Measurements from ENCODE around the gene IL36RN.

Gene IL36RN

DNA sequence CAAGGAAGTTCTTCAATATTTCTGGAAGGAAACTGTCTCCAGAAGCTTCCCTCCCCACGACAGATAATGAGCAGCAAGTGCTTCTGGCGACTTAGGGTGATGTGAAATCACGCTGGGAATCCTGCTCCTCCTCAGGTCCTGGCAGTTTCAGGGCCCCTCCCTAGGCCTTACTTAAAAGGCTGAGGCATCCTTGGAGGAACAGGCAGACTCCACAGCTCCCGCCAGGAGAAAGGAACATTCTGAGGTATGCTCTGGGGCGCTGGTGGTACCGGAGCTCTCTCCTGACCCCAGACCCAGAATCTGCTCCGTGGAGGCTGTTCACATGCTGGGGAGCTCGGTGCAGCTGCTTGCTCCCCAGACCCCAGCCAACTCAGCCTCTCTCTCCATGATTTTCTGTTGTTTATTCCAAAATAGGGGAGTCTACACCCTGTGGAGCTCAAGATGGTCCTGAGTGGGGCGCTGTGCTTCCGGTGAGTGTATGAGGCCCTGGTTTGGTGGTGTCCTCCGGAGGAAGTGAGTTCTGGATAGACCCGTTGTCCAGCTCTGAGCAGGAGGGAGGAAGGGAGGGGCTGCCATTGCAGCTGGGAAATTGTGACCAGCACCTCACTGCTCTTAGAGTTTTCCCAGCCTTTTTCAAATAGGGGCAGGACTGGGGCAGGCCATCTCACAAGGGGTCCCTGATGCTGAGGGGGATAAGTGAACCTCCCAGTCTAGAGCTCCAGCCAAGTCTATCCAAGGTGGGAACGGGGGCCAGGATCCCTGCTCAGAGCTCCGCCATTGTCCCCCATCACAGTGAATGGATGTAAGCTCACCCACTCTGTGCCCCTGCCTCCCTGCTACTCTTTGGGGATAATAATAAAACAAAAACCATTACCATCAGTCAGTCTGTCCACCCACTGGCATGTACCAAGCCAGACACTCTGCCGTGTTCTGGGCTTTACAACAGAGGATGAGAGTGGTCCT lies at the start of gene IL36RN:
Gene IL36RN (plus strand): TSS at position 201 of the 963 bp plus-strand sequence. CDS start 241 bp downstream, at position 442.
- DNase-seq = no peak

- no peak for DNase-seq
These were observed 49.4 kb upstream of the IL36RN start for GRCh38 chr2:113009622-113010021.

DNA sequence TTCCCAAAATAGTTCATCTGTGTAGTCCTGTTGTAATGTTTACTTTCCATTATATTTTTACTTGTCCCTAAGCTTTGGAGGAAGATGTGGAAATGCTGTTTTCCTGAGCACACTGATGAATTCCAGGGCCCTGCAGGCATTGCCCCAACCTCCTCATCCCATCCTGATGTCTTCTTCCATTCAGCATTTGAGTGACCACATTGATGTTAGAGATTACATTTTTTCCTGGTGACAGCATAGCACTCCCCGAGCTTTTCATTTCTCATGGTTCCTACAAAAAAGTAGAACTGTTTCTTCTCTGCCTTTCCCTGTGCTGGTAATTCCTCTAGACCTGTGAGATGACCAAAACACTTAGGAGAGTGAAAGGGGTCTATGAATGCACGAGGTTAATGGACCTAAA lies 48.9 kb upstream of the IL36RN start:
- DNase-seq = no peak

DNA sequence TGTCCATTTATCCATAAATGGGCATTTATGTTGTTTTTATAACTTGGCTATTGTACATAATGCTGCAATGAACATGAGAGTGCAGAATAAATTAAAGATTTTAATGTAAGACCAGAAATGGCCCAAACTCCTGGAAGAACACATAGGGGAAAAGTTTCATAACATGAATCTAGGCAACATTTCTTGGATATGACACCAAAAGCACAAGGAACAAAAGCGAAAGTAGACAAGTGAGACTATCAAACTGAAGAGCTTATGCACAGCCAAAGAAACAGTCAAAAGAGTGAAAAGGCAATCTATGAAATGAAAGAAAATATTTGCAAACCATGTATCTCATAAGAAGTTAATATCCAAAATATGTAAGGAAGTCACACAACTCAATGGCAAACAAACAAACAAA lies 47.9 kb upstream of the IL36RN start:
- DNase-seq = no peak

- no peak for DNase-seq
These were observed 46.3 kb upstream of the IL36RN start for GRCh38 chr2:113012436-113013335.

- DNase-seq = no peak
These were observed 45.7 kb upstream of the IL36RN start for GRCh38 chr2:113013336-113013661.

GRCh38 chr2:113014067-113014466 lies 44.9 kb upstream of the IL36RN start:
- no peak for DNase-seq

- DNase-seq = no peak
These were observed 44.0 kb upstream of the IL36RN start for GRCh38 chr2:113015042-113015441.

DNA sequence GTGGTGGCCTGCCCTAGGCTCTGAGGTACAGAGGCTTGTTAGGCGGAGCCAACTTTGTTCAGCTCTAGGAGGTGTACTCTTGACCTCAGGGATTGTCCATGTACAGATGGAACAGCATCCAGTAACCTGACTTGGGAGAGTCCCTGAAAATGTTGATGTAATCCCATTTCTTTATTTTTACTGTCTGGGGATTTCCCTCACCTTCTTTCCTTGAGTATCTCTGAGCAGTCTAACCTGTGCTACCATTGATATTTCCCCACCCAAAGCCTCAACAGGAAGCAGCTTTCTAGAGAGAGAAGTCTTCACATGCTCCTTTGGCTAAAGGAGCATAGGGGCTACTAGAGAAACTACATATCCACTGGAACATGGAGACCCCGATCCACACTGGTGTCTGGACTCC lies 43.3 kb upstream of the IL36RN start:
- DNase-seq = no peak

DNA sequence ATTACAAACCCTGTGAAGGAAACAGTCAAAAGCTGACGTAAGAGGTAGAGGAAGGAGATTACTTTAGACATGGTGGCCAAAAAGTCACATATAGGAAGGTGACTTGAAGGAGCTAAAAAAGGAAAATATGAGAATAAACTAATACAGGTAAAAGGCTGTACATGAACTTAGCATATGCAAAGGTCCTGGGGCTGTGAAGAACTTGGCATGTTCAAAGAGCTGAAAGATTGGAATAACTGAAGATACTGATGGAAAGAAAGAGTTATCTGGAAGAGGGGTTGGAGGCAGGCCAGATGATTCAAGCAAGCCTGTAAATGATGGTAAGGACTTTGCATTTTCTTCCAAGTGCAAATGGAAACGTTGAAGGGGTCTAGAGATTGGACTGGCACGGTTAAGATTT lies 40.5 kb upstream of the IL36RN start:
- no peak for DNase-seq

DNA sequence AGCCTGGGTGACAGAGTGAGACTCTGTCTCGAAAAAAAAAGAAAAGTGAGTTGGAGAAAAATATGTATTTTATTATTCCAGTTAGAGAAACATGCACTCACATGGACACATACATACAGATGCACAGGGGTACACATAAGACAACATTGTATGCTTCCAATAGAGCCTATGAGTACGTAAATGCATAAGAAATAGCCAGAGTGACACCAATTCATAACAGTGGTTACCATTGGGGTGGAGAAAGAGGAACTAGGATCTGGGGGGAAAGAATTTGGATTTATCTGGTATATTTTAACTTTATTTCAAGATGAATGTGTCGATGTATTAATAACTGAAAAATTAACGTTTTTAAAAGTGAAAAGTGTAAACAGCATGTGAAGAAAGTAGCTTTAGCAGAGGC lies 37.7 kb upstream of the IL36RN start:
- DNase-seq = no peak

- DNase-seq = no peak
These were observed 34.2 kb upstream of the IL36RN start for GRCh38 chr2:113024764-113025163.

DNA sequence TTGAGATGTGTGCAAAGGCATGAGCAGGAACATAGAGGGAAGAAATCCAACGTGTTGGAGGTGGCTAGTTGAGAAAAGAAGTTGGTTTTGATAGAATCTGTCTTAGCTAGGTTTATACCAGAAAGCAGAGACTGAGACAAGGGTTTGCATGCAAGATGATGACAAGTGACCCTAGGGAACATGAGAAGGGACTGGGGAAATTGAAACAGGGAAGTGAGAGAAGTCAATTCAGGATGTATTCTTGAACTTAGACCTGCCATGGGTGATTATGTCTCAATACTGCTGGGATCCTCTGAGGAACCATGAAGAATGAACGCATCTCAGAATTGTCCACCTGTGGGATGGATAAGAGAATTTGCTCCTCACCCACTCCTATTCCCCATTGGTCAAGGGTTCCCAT lies 33.3 kb upstream of the IL36RN start:
- no peak for DNase-seq

- no peak for DNase-seq
These were observed 31.3 kb upstream of the IL36RN start for GRCh38 chr2:113027691-113028090.

GRCh38 chr2:113028112-113028511 lies 30.9 kb upstream of the IL36RN start:
- no peak for DNase-seq

- DNase-seq = no peak
These were observed 26.3 kb upstream of the IL36RN start for GRCh38 chr2:113032737-113033136.

- DNase-seq = no peak
These were observed 25.0 kb upstream of the IL36RN start for GRCh38 chr2:113034016-113034415.

DNA sequence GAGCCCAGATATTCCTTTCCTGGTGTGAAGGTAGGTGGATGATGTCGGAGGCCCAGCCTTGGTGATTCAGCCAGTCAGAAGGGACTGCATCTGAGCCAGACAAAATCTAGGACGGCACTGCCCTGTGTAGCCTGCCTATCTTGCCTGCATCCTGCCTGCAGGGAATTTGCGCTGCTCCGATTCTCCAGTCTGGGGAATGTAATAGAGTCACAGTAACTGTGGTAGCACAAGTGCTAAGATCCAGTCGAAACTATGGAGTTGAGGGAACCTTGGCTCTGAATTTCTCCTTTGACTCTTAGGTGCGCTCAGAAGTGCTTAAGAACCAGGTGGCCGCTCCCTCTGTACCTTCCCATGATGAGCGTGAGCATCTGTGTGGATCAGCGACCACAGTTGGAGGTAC lies 22.2 kb upstream of the IL36RN start:
- no peak for DNase-seq

- no peak for DNase-seq
These were observed 20.7 kb upstream of the IL36RN start for GRCh38 chr2:113038291-113038690.

DNA sequence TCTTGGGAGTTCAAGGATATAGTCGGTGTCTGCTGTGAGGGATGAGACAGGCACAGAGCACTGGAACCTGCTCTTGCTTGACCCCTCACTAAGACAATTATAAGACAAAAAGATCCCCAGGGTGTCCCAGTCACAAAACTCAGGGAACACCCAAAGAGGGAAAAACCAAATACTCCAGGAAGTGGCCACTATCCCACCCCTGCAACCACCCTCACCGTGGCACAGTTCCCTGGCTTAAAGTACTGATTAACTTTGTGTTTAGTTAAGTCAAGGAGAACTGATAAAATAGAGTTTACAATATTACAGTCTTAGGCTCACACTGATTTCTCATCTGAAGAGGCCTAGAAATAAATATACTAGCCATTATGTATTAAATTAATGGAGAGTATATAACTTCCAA lies 19.8 kb upstream of the IL36RN start:
- no peak for DNase-seq

DNA sequence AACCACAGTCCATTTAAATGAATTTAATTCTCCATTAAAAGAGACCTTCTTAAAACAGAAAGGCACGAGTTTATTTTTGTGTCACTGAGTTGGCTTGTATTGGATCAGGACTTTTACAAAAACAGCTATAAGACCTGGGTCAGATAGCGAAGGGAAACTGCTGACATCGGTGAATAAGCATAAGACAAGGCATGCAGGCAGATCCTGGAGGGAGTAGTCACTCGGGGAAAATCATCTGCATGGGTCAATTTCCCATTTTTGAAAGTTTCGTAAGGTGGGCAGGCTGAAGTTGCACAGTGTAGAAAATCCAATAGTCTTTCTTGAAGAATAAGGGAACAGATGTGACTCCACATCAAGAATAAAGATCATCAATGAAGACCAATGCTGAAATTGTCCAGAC lies 19.3 kb upstream of the IL36RN start:
- no peak for DNase-seq

- no peak for DNase-seq
These were observed 17.1 kb upstream of the IL36RN start for GRCh38 chr2:113041871-113042270.

DNA sequence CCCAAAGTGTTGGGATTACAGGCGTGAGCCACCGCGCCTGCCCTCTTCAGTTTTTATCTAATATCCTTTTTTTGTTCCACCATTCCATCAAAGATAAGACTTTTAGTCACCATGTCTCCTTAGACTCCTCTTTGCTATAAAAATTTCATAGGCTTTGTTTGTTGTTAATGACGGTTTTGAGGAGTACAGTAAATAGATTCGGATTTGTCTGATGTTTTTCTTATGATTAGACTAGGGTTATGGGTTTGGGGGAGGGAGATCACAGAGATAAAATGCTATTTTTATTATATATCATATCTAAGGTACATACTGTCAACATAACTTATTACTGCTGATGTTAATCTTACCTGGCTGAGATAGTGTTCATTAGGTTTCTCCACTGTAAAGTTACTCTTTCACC lies 12.5 kb upstream of the IL36RN start:
- no peak for DNase-seq

Data from CD4-positive, alpha-beta T cell treated with Interferon gamma for 1 hour (primary cell).